ENCODE data around the gene PAFAH2.
"Not testable (repeated sequence)": the region's sequence is repeated elsewhere in the genome, so short reads cannot be mapped to it uniquely, and the experiment has no call there.

The PAFAH2 gene

GRCh38 chr1:26010825-26011224, 13.0 kb upstream of the PAFAH2 start:
- no peak for DNase-seq

GRCh38 chr1:26009796-26010447, 12.1 kb upstream of the PAFAH2 start:
- DNase-seq: no peak

- DNase-seq: no peak
These were observed 8.8 kb upstream of the PAFAH2 start for GRCh38 chr1:26006710-26007109.

GRCh38 chr1:26005434-26006105, 7.7 kb upstream of the PAFAH2 start:
- DNase-seq: no peak

GRCh38 chr1:26003756-26004155, 5.9 kb upstream of the PAFAH2 start:
- DNase-seq: no peak

- peak in 2 of 3 donors; percentile 33 to 41 for DNase-seq
These were observed 5.4 kb upstream of the PAFAH2 start for GRCh38 chr1:26003262-26003661.

GRCh38 chr1:25999041-25999800, 1.4 kb upstream of the PAFAH2 start:
- no peak for DNase-seq

- peak; percentile 73 to 85 (median 83) for DNase-seq
These were observed 666 bp downstream of the PAFAH2 start for GRCh38 chr1:25996966-25997827.

GRCh38 chr1:25994402-25995150, 3.3 kb downstream of the PAFAH2 start:
- DNase-seq: no peak

- no peak for DNase-seq
These were observed 4.5 kb downstream of the PAFAH2 start for GRCh38 chr1:25993197-25993951.

- no peak for DNase-seq
These were observed 5.1 kb downstream of the PAFAH2 start for GRCh38 chr1:25992689-25993171.

- no peak for DNase-seq
These were observed 5.8 kb downstream of the PAFAH2 start for GRCh38 chr1:25991937-25992688.

GRCh38 chr1:25990702-25991395, 7.0 kb downstream of the PAFAH2 start:
- no peak for DNase-seq

GRCh38 chr1:25990251-25990650, 7.6 kb downstream of the PAFAH2 start:
- no peak for DNase-seq

- no peak for DNase-seq
These were observed 8.2 kb downstream of the PAFAH2 start for GRCh38 chr1:25989440-25990234.

- DNase-seq: no peak
These were observed 9.9 kb downstream of the PAFAH2 start for GRCh38 chr1:25987951-25988350.

- DNase-seq: not testable (repeated sequence)
These were observed 11.1 kb downstream of the PAFAH2 start for GRCh38 chr1:25986773-25987172.

GRCh38 chr1:25985670-25986069, 12.2 kb downstream of the PAFAH2 start:
- no peak for DNase-seq

- no peak for DNase-seq
These were observed 12.7 kb downstream of the PAFAH2 start for GRCh38 chr1:25985171-25985570.
